ENCODE measurements around the gene ZNF467.

The ZNF467 gene

GRCh38 chr7:149733924-149734790, 39.2 kb downstream of the ZNF467 start:
- no peak overlapping the region for H2BK12ac ChIP-seq (ENCODE audit: low read length)
- WGBS, 2 donors (ENCODE audit: extremely low coverage in 2 of 2, insufficient read length in 2 of 2, insufficient replicate concordance in 1 of 2), result no CpG with 5 or more reads among the region's 20 CpGs

GRCh38 chr7:149733131-149733923, 40.1 kb downstream of the ZNF467 start:
- no peak overlapping the region for H2BK120ac ChIP-seq (ENCODE audit: low read depth, low read length)
- WGBS, 2 donors (ENCODE audit: extremely low coverage in 2 of 2, insufficient read length in 2 of 2, insufficient replicate concordance in 1 of 2), result no CpG with 5 or more reads among the region's 30 CpGs

More at GRCh38 chr7:149733924-149734790, 39.2 kb downstream of the ZNF467 start:
- H3K4ac ChIP-seq (ENCODE audit: low read length), result no peak overlapping the region
- no peaks in the 10 kb centered on the region for H3K4me1 ChIP-seq (ENCODE audit: control insufficient read depth in 2 of 2, insufficient read depth in 1 of 2, low read depth in 1 of 2, low read length in 2 of 2)
- no peak overlapping the region for H4K8ac ChIP-seq (ENCODE audit: low read depth, low read length)
- peaks cover 3% of the 10 kb centered on the region for H3K79me1 ChIP-seq (ENCODE audit: low read depth, low read length)
- no peak overlapping the region for H3K14ac ChIP-seq (ENCODE audit: low read length)
- no peak overlapping the region for H3K4me2 ChIP-seq (ENCODE audit: insufficient read depth, low read length, poor library complexity, severe bottlenecking)
- H3K9me3 ChIP-seq (replicated peaks in 1 of 2; ENCODE audit: control insufficient read depth in 2 of 2, insufficient read depth in 1 of 2, low read depth in 1 of 2, low read length in 2 of 2), result no peaks in the 10 kb centered on the region
- H2AK5ac ChIP-seq (ENCODE audit: low read depth, low read length), result no peak overlapping the region
- no peak for DNase-seq (ENCODE audit: low spot score)
- H3K9ac ChIP-seq (ENCODE audit: low read depth, low read length, poor library complexity), result no peak overlapping the region
- H3K27me3 ChIP-seq (ENCODE audit: control insufficient read depth in 3 of 3, insufficient read depth in 3 of 3, low read depth in 1 of 3, low read length in 3 of 3), result no peaks in the 10 kb centered on the region
- no peak overlapping the region for H3K18ac ChIP-seq (ENCODE audit: low read length)
- peak overlapping the region; percentile 80 for H3K23ac ChIP-seq (ENCODE audit: low read depth, low read length, poor library complexity)
- H2BK15ac ChIP-seq (ENCODE audit: low read length), result no peak overlapping the region
- no peak overlapping the region for H2AFZ ChIP-seq (ENCODE audit: low read length)
- no peak overlapping the region for H2BK120ac ChIP-seq (ENCODE audit: low read depth, low read length)
- peak overlapping the region; percentile 36 for H2BK5ac ChIP-seq (ENCODE audit: low read length)
- peaks cover 23 to 52% of the 10 kb centered on the region in 2 donors for H3K36me3 ChIP-seq (replicated peaks in 1 of 2; ENCODE audit: control insufficient read depth in 2 of 2, insufficient read depth in 2 of 2, low read length in 2 of 2)
- H4K91ac ChIP-seq (ENCODE audit: low read depth, low read length, poor library complexity), result no peak overlapping the region
- H3K27ac ChIP-seq (replicated peaks; ENCODE audit: low read length), result no peak overlapping the region
- H3K4me3 ChIP-seq (ENCODE audit: low read length in 2 of 2), result no peak overlapping the region

GRCh38 chr7:149732611-149733010, 40.8 kb downstream of the ZNF467 start:
- Histone ChIP-seq H3K9me3 (replicated peaks in 1 of 2; ENCODE audit: control insufficient read depth in 2 of 2, insufficient read depth in 1 of 2, low read depth in 1 of 2, low read length in 2 of 2) (no peaks in the 10 kb centered on the region), H2AFZ (ENCODE audit: low read length) (no peak overlapping the region), H2BK5ac (ENCODE audit: low read length) (peak overlapping the region; percentile 39), H2AK5ac (ENCODE audit: low read depth, low read length) (no peak overlapping the region), H3K23ac (ENCODE audit: low read depth, low read length, poor library complexity) (no peak overlapping the region), H4K8ac (ENCODE audit: low read depth, low read length) (no peak overlapping the region), H3K27ac (replicated peaks; ENCODE audit: low read length) (no peak overlapping the region), H2BK15ac (ENCODE audit: low read length) (no peak overlapping the region), H2BK120ac (ENCODE audit: low read depth, low read length) (no peak overlapping the region), H3K9ac (ENCODE audit: low read depth, low read length, poor library complexity) (no peak overlapping the region), H4K91ac (ENCODE audit: low read depth, low read length, poor library complexity) (no peak overlapping the region), H2BK12ac (ENCODE audit: low read length) (no peak overlapping the region), H3K27me3 (ENCODE audit: control insufficient read depth in 3 of 3, insufficient read depth in 3 of 3, low read depth in 1 of 3, low read length in 3 of 3) (no peaks in the 10 kb centered on the region), H3K4ac (ENCODE audit: low read length) (no peak overlapping the region), H3K79me1 (ENCODE audit: low read depth, low read length) (peaks cover 5% of the 10 kb centered on the region), H3K18ac (ENCODE audit: low read length) (no peak overlapping the region), H3K36me3 (replicated peaks in 1 of 2; ENCODE audit: control insufficient read depth in 2 of 2, insufficient read depth in 2 of 2, low read length in 2 of 2) (peaks cover 35 to 68% of the 10 kb centered on the region in 2 donors), H3K4me1 (ENCODE audit: control insufficient read depth in 2 of 2, insufficient read depth in 1 of 2, low read depth in 1 of 2, low read length in 2 of 2) (no peaks in the 10 kb centered on the region), H3K4me2 (ENCODE audit: insufficient read depth, low read length, poor library complexity, severe bottlenecking) (no peak overlapping the region), H3K14ac (ENCODE audit: low read length) (no peak overlapping the region), H3K4me3 (ENCODE audit: low read length in 2 of 2) (peak overlapping the region in 1 of 2 donors; percentile 12)
- WGBS, 2 donors (ENCODE audit: extremely low coverage in 2 of 2, insufficient read length in 2 of 2, insufficient replicate concordance in 1 of 2), result no CpG with 5 or more reads among the region's 7 CpGs
- DNase-seq (ENCODE audit: low spot score), result no peak

More at GRCh38 chr7:149733131-149733923, 40.1 kb downstream of the ZNF467 start:
- Histone ChIP-seq H3K14ac (ENCODE audit: low read length) (peak overlapping the region; percentile 3), H3K4me2 (ENCODE audit: insufficient read depth, low read length, poor library complexity, severe bottlenecking) (no peak overlapping the region), H2BK5ac (ENCODE audit: low read length) (peak overlapping the region; percentile 39), H3K4ac (ENCODE audit: low read length) (no peak overlapping the region), H3K27ac (replicated peaks; ENCODE audit: low read length) (no peak overlapping the region), H3K4me1 (ENCODE audit: control insufficient read depth in 2 of 2, insufficient read depth in 1 of 2, low read depth in 1 of 2, low read length in 2 of 2) (no peaks in the 10 kb centered on the region), H3K4me3 (ENCODE audit: low read length in 2 of 2) (peak overlapping the region in 1 of 2 donors; percentile 12), H3K79me1 (ENCODE audit: low read depth, low read length) (peaks cover 3% of the 10 kb centered on the region), H2AFZ (ENCODE audit: low read length) (no peak overlapping the region), H3K9ac (ENCODE audit: low read depth, low read length, poor library complexity) (peak overlapping the region; percentile 77), H2BK15ac (ENCODE audit: low read length) (no peak overlapping the region), H3K9me3 (replicated peaks in 1 of 2; ENCODE audit: control insufficient read depth in 2 of 2, insufficient read depth in 1 of 2, low read depth in 1 of 2, low read length in 2 of 2) (no peaks in the 10 kb centered on the region), H3K23ac (ENCODE audit: low read depth, low read length, poor library complexity) (peak overlapping the region; percentile 80), H2BK12ac (ENCODE audit: low read length) (no peak overlapping the region), H3K36me3 (replicated peaks in 1 of 2; ENCODE audit: control insufficient read depth in 2 of 2, insufficient read depth in 2 of 2, low read length in 2 of 2) (peaks cover 30 to 61% of the 10 kb centered on the region in 2 donors), H3K18ac (ENCODE audit: low read length) (no peak overlapping the region), H4K8ac (ENCODE audit: low read depth, low read length) (no peak overlapping the region), H3K27me3 (ENCODE audit: control insufficient read depth in 3 of 3, insufficient read depth in 3 of 3, low read depth in 1 of 3, low read length in 3 of 3) (no peaks in the 10 kb centered on the region), H4K91ac (ENCODE audit: low read depth, low read length, poor library complexity) (no peak overlapping the region), H2AK5ac (ENCODE audit: low read depth, low read length) (no peak overlapping the region)
- no peak for DNase-seq (ENCODE audit: low spot score)

GRCh38 chr7:149732111-149732561, 41.3 kb downstream of the ZNF467 start:
- H3K27me3 ChIP-seq (ENCODE audit: control insufficient read depth in 3 of 3, insufficient read depth in 3 of 3, low read depth in 1 of 3, low read length in 3 of 3), result no peaks in the 10 kb centered on the region
- no peak overlapping the region for H3K4me2 ChIP-seq (ENCODE audit: insufficient read depth, low read length, poor library complexity, severe bottlenecking)
- peaks cover 5% of the 10 kb centered on the region for H3K79me1 ChIP-seq (ENCODE audit: low read depth, low read length)
- no peak overlapping the region for H3K4me3 ChIP-seq (ENCODE audit: low read length in 2 of 2)
- no peak overlapping the region for H3K9ac ChIP-seq (ENCODE audit: low read depth, low read length, poor library complexity)
- H3K4ac ChIP-seq (ENCODE audit: low read length), result no peak overlapping the region
- no peak overlapping the region for H2BK120ac ChIP-seq (ENCODE audit: low read depth, low read length)
- H3K18ac ChIP-seq (ENCODE audit: low read length), result no peak overlapping the region
- no peak overlapping the region for H2AFZ ChIP-seq (ENCODE audit: low read length)
- H3K27ac ChIP-seq (replicated peaks; ENCODE audit: low read length), result no peak overlapping the region
- no peak overlapping the region for H4K8ac ChIP-seq (ENCODE audit: low read depth, low read length)
- no peak overlapping the region for H2AK5ac ChIP-seq (ENCODE audit: low read depth, low read length)
- H4K91ac ChIP-seq (ENCODE audit: low read depth, low read length, poor library complexity), result no peak overlapping the region
- H3K36me3 ChIP-seq (replicated peaks in 1 of 2; ENCODE audit: control insufficient read depth in 2 of 2, insufficient read depth in 2 of 2, low read length in 2 of 2), result peaks cover 38 to 72% of the 10 kb centered on the region in 2 donors
- no peaks in the 10 kb centered on the region for H3K4me1 ChIP-seq (ENCODE audit: control insufficient read depth in 2 of 2, insufficient read depth in 1 of 2, low read depth in 1 of 2, low read length in 2 of 2)
- no peak overlapping the region for H2BK5ac ChIP-seq (ENCODE audit: low read length)
- no peak overlapping the region for H2BK12ac ChIP-seq (ENCODE audit: low read length)
- no CpG with 5 or more reads among the region's 10 CpGs for WGBS, 2 donors (ENCODE audit: extremely low coverage in 2 of 2, insufficient read length in 2 of 2, insufficient replicate concordance in 1 of 2)
- H3K9me3 ChIP-seq (replicated peaks in 1 of 2; ENCODE audit: control insufficient read depth in 2 of 2, insufficient read depth in 1 of 2, low read depth in 1 of 2, low read length in 2 of 2), result no peaks in the 10 kb centered on the region
- H3K23ac ChIP-seq (ENCODE audit: low read depth, low read length, poor library complexity), result no peak overlapping the region
- H3K14ac ChIP-seq (ENCODE audit: low read length), result no peak overlapping the region
- DNase-seq (ENCODE audit: low spot score), result no peak
- H2BK15ac ChIP-seq (ENCODE audit: low read length), result no peak overlapping the region
